OCI-LY7 (cell line): ENCODE results near the gene ANKRD11.

Source experiments
- CTCF ChIP-seq: fragments of 200-600 bp; sonication (generic); conservative IDR thresholded peaks from 2 replicates; pipeline ENCODE4 v1.5.1; 2014; ENCODE audit warnings: mild to moderate bottlenecking, antibody characterized with exemption, low read length, moderate library complexity, mixed read lengths
- EZH2phosphoT487 ChIP-seq: fragments of 200-600 bp; sonication (generic); IDR thresholded peaks from 2 replicates; pipeline ENCODE4 v1.6.1; 2018; ENCODE audit warnings: low read depth, borderline replicate concordance, mild to moderate bottlenecking, mixed run types, antibody characterized with exemption, low read length, moderate library complexity, mixed read lengths

DNA sequence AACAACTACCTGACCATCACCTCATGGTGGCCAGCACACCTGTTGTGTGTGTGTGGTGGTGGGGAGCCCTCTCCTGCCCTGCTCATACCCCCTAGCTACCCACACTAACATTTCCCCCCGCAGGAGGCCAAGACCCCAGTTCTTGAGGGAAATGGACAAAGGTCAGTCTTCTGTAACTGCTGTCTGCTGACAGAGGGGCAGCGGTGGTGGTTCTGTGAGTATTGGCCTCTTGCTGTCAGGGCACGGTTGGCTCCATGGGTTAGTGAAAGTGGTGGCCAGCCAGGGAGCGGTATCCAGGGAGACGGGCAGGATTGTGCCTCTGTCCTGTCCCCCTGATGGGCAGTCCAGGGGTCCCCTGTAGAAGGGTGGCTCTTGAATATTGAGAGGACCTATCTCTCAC is 246.7 kb downstream of the ANKRD11 start:
- no peak for TF ChIP-seq CTCF
- no peak for TF ChIP-seq EZH2phosphoT487
